ENCODE data around the gene ZNF442. TPM values are rescaled to one million over a fixed set of nuclear protein-coding genes. Genes with fewer than 3 reads are reported as not detected.
"Not testable (repeated sequence)": the region's sequence is repeated elsewhere in the genome, so short reads cannot be mapped to it uniquely, and the experiment has no call there.

The ZNF442 gene
- 0.17 and 0.36 TPM in 2 replicates for total RNA-seq

DNA sequence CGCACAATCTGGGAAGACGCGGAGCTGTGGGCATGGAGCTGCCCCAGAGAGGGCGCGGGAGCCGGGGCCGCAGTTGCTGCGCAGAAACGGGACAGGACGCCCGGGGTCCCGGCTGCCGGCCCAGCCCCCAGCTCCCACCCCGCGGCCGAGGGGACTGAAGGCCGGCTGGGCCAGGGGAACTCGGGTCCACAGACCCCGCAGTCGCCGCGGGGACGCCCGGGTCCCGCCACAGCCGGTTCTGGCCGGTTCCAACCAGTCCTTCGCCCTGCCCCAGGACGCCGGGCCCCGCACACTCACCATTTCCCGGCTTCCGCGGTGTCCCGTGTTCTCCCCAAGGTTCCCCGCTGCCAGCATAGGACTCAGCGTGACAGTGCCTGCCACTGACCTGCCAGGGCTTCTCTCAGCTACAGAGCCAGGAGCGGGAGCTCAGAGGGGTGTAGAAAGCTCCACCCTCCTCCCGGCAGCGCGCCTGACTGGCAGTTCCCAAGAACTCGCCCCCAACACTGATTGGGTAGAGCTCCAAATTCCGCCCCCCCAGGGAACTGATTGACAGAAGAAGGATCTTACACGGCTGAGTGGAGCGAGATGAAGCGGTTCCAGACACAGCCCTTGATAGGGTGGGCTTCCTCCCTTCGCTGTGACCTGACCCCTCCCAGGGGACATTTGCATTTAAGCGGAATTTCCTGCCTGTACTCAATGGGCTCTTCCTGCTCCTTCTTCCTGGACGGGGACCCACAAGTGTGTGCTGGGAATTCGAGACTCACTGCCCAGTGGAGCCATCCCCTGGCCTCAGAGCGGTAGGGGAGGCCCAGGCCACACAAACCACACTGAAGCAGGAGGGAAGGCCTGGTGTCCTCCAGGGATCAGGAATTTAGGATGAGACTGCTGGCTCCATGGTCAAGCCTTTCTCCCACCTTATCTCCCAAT, at the start of gene ZNF442:
Gene ZNF442, minus strand, starts transcription at position 448 of the 927 bp plus-strand sequence. CDS start 2,052 bp downstream, outside the sequence.
- peak within 1 kb of the TSS; percentile 78 for H3K4me3 ChIP-seq (ENCODE audit: low read depth, low read length)
- TF ChIP-seq, protein P1, sequence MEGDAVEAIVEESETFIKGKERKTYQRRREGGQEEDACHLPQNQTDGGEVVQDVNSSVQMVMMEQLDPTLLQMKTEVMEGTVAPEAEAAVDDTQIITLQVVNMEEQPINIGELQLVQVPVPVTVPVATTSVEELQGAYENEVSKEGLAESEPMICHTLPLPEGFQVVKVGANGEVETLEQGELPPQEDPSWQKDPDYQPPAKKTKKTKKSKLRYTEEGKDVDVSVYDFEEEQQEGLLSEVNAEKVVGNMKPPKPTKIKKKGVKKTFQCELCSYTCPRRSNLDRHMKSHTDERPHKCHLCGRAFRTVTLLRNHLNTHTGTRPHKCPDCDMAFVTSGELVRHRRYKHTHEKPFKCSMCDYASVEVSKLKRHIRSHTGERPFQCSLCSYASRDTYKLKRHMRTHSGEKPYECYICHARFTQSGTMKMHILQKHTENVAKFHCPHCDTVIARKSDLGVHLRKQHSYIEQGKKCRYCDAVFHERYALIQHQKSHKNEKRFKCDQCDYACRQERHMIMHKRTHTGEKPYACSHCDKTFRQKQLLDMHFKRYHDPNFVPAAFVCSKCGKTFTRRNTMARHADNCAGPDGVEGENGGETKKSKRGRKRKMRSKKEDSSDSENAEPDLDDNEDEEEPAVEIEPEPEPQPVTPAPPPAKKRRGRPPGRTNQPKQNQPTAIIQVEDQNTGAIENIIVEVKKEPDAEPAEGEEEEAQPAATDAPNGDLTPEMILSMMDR (conservative IDR thresholded peaks at IDR 0.05; ENCODE audit: low read depth, low read length) = peak; percentile 69
- peak; percentile 82 for DNase-seq (ENCODE audit: low read depth)

DNA sequence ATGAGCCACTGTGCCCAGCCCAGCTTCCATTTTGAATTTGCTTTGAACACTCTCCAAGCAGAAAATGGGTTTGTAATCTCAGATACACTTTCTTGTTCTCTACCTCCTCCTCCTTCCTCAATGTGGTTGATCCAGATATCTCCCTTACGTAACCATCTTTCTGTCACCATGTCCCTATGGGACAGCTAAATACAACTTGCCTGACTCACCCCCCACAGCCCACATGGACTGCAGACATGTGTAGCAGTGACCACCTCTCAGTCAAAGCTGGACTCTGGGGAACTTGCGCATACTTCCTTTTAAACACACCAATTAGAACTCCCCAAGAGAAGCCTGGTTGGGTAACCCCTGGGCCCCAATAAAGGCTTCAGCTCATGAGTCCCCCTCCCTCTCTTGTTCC, 46.4 kb upstream of the ZNF442 start:
- DNase-seq (ENCODE audit: low read depth) = no peak
- TF ChIP-seq, protein P1 (conservative IDR thresholded peaks at IDR 0.05; ENCODE audit: low read depth, low read length) = no peak
- H3K4me3 ChIP-seq (ENCODE audit: low read depth, low read length) = no peak overlapping the region

DNA sequence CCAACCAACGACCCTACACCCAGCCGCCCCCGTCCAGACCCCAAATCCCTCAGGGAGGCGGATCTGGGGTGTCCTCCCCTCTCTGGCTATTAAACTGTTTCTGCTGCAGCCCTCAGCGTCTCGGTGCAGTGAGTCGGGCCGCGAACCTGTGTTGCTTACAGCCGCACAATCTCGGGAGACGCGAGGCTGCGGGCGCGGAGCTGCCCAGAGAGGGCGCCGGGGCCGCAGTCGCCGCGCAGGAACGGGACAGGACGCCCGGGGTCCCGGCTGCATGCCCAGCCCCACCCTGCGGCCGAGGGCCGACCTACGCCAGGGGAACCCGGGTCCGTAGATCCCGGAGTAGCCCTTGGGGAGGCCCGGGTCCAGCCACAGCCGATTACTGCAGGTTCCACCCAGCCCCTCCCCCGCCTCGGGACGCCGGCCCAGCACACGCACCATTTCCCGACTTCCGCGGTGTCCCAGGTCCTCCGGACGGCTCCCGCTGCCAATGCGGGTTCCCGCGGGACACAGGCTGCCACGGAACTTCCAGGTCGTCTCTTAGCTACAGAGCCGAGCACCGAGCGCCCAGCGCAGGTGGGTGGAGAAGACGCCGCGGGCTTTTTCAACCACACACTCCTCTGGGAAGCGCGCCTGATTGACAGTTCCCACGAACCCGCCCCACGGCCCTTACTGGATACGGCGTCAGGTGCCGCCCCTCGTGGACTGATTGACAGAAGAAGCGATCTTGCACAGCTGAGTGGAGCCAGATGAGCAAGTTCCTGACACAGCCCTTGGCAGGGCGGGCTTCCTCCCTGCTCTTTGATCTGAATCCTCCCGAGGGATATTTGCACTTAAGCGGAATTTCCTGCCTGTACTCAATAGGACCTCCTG, 35.4 kb upstream of the ZNF442 start, which contains the start of gene ZNF799:
Gene ZNF799, minus strand, starts transcription at position 639 of the 870 bp plus-strand sequence. Its CDS starts 201 bp downstream, at position 438.
- peak; percentile 88 for DNase-seq (ENCODE audit: low read depth)
- TF ChIP-seq, protein P1 (conservative IDR thresholded peaks at IDR 0.05; ENCODE audit: low read depth, low read length) = peak; percentile 16

DNA sequence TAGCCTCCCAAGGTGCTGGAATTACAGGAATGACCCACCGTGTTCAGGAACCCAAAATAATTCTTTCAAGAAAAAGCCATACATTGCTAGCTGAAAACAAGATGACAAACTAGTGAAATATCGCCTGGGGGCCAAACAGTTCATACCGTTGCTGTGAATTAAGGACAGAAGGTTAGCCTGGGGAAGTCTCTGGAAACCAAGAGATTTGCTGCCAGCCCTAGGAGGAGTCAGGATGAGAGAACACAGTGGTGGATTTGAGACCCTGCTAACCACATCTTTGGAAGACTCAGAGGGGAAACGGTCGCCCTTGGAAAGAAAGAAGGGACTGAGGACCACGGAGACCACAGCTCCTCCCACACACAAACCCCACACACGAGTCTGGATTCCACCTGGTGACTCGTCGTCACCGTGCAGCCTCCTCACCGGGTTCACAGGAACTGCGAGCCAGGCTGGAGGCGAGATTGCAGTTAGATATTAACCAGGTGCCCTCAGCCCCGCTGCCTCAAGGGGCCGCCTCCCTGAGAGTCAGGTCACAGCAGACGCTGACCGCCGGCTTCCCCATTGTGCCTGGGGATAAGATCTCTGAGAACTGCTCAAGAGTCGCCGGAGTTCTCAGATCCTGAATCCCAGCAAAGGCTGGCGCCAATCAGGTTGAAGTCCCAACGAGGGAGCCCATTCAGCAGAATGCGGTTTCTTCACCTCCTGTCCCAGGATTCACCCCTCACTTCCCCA, 34.6 kb upstream of the ZNF442 start:
- peak; percentile 13 for DNase-seq (ENCODE audit: low read depth)
- peak overlapping the region; percentile 89 for H3K4me3 ChIP-seq (ENCODE audit: low read depth, low read length)

More for the DNA sequence above, 35.4 kb upstream of the ZNF442 start, which contains the start of gene ZNF799:
- peak within 1 kb of the TSS; percentile 89 for H3K4me3 ChIP-seq (ENCODE audit: low read depth, low read length)

DNA sequence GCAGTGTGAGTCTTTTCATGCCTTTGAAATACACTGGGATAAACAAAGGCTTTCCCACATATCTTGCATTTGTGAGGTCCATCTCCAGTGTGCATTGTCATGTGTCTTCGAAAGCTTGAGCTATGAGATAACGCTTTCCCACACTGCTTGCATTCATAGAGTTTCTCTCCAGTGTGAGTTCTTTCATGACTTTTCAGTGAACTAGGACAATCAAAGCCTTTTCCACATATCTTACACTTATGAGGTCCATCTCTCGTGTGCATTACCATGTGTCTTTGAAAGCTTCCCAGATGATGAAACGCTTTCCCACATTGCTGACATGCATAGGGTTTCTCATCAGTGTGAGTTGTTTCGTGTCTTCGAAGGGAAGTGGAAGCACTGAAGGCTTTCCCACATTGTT, 25.7 kb upstream of the ZNF442 start:
- DNase-seq (ENCODE audit: low read depth); H3K4me3 ChIP-seq (ENCODE audit: low read depth, low read length): not testable (repeated sequence)

DNA sequence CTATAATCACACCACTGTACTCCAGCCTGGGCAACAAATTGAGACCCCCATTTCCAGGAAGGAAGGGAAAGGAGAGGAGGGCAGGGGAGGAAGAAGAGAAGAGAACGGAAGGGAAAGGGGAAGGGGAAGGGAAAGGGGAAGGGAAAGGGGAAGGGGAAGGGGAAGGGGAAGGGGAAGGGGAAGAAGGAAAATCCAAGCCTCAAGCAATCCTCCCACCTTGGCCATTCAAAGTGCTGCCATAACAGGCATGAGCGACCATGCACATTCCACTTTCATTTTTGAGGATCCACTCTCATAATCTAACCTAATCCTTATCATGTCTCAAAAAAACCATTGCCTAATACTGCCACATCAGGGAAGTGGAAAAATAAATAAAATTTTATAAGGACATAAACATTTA, 20.9 kb upstream of the ZNF442 start:
- DNase-seq (ENCODE audit: low read depth); H3K4me3 ChIP-seq (ENCODE audit: low read depth, low read length): not testable (repeated sequence)

DNA sequence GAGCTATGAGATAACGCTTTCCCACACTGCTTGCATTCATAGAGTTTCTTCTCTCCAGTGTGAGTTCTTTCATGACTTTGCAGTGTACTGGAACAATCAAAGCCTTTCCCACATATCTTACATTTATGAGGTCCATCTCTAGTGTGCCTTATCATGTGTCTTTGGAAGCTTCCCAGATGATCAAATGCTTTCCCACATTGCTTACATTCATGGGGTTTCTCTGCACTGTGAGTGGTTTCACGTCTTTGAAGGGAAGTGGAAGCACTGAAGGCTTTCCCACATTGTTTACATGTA, 14.9 kb upstream of the ZNF442 start:
- TF ChIP-seq, protein P1 (conservative IDR thresholded peaks at IDR 0.05; ENCODE audit: low read depth, low read length) = no peak
- no peak for DNase-seq (ENCODE audit: low read depth)
- H3K4me3 ChIP-seq (ENCODE audit: low read depth, low read length) = no peak overlapping the region

Data from epithelial cell of proximal tubule (primary cell).